HG03060 (cell line): ENCODE measurements around the gene HS2ST1.
"Not testable (repeated sequence)": the region's sequence is repeated elsewhere in the genome, so short reads cannot be mapped to it uniquely, and the experiment has no call there.

Experiments
- ATAC-seq: cut with Tn5 transposase; IDR thresholded peaks from one replicate; pipeline ENCODE4 v1.9.1; 2021; ENCODE audit warnings: low read depth, moderate number of reproducible peaks; ENCODE audit not compliant: unreplicated experiment

The HS2ST1 gene

DNA sequence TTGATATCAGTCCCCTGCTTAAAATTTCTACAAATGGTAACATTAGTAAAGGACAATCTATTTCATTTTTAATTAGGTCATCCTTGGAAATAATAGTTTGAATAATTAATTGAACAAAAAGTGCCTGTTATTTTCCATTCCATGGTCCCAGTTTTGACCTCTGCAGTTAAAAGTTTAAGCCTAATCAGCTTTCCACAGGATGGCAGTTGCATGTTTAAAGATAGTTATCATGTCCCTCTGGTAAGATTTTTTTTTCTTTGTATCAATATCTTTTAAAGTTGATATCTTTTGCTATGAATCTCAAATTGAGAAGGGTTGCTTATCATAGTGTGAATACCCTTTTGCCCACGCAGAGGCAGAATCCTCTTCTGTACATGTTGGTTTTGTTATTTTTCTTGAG lies 90.4 kb downstream of the HS2ST1 start:
- ATAC-seq, result no peak

DNA sequence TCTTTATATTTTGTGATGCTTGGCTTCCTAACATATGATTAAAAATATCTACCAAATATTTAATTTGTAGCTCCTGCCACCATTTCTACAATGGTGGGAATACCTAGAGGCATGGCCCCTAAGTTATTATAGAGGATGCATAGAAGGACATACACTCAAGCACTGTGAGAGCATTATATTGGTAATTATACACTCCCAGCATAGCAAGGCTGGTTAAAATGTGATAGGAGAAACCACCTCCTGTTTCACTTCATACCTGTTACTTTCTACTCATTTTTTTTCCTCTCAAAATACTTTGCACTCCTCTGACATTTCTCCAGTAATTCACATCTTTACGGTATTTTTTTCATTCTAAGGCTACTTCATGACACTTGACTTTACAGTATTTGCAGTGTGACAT lies 92.9 kb downstream of the HS2ST1 start:
- ATAC-seq, result no peak

DNA sequence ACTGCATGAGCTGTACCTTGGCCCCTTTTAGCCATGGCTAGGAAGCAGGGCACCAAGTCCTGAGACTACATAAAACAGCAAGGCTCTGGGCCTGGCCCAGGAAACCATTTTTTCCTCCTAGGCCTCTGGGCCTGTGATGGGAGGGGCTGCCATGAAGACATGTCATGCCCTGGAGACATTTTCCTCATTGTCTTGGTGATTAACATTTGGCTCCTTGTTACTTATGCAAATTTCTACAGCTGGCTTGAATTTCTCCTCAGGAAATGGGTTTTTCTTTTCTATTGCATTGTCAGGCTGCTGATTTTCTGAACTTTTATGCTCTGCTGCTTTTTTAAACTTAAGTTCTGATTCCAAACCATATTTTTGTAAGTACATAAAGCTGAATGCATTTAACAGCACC lies 99.0 kb downstream of the HS2ST1 start:
- not testable (repeated sequence) for ATAC-seq

DNA sequence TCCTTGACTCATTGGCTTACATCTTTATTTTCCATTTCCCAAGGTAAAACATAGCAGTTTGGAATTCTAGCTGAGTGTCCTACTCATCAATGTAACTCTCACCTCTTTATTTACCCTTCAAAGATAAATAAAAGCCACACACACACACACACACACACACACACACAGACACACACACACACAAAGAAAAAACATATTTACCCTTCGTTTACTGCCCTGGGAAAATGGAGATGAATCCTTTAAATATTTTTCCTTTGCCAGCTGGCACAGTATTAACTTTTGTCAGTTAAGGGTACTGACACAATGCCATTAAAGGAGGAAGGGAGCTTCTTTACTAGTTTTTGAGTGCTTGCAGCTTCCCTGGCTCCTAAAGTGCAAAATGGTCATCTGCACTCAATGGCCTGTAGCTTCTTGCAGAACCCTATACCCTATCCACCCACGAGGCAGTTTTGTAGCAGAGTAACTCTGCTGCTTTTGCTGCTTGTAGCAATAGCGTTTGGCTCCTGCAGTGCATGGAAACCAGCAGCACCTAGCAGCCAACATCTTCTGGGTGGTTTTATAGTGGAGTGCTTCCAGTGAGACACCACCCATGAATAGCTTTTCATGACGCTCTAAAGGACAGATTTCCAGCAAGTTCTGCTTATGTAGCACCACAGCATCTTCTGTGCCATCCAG lies 103.7 kb downstream of the HS2ST1 start:
- no peak for ATAC-seq

DNA sequence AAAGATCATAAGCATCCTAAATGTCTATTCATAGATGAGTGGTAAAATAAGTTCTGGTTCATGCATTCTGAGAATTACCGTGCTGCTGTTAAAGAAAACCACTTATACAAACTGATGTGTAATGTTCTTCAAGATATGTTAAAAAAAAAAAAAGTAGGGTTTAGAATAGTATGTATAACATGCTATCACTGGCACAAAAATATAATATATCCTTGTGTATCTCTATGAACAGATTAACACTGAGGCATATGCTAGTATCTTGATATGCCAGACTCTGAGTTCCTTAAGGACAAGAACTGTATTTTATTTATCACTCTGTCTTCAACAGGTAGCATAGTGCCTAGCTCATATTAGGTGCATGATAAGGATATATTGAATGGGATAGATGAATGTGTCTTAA lies 108.9 kb downstream of the HS2ST1 start:
- no peak for ATAC-seq

DNA sequence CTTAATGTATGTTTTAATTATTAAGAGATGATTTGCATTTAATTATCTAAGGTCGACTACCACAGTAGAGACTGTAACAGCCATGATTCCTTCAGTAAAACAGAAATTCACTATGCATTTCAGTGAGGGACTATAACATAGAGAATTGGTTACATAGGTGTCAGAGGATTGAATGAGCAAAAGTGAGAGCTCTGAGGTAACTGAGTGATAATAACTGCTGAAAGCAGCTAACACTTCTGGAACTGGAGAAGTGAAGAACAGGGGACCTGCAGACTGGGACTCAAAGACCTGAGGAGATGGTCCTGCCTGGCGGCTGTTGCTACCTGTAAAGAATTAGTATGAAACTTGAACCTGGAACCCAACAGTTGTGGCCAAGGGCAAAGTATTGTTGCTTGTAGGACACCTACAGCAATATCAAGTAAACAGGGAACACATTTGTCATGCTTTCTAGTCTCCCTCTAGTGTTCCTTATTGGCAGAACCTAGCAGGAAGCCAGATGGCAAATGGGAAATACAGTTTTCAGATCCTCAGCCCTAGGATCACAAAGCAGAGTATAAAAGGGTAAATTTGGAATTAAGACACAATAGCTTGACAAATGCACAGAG lies 110.6 kb downstream of the HS2ST1 start:
- peak; percentile 56 for ATAC-seq

DNA sequence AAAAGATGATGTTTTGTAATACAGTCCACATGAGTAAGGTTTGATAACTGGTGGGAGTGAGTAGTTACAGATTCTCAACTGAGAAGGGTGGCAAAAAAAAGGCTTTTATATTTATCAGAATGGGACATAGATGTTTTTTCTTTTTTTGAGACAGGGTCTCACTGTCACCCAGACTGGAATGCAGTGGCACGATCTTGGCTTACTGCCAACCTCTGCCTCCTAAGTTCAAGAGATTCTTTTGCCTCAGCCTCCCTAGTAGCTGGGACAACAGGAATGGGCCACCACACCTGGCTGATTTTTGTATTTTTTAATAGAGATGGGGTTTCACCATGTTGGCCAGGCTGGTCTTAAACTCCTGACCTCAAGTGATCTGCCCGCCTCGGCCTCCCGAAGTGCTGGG lies 113.1 kb downstream of the HS2ST1 start:
- not testable (repeated sequence) for ATAC-seq

DNA sequence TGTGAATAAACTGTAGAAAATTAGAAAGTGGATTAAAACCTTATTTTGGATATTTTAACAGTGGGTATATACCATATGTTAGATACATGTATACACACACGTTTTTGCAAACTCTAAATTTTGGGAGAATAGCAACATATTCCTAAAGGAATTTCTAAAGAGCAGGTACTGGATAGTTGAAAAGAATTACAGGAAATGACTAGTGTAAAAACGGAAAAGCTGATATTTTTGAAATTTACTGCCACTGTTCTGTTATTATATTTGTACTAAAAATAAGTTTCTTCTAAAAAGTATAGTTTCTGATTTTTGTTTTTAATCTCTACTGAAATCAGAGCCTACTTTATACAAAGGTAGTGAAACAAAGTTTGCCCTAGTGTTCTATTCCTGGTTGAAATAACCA lies 114.1 kb downstream of the HS2ST1 start:
- ATAC-seq, result no peak

DNA sequence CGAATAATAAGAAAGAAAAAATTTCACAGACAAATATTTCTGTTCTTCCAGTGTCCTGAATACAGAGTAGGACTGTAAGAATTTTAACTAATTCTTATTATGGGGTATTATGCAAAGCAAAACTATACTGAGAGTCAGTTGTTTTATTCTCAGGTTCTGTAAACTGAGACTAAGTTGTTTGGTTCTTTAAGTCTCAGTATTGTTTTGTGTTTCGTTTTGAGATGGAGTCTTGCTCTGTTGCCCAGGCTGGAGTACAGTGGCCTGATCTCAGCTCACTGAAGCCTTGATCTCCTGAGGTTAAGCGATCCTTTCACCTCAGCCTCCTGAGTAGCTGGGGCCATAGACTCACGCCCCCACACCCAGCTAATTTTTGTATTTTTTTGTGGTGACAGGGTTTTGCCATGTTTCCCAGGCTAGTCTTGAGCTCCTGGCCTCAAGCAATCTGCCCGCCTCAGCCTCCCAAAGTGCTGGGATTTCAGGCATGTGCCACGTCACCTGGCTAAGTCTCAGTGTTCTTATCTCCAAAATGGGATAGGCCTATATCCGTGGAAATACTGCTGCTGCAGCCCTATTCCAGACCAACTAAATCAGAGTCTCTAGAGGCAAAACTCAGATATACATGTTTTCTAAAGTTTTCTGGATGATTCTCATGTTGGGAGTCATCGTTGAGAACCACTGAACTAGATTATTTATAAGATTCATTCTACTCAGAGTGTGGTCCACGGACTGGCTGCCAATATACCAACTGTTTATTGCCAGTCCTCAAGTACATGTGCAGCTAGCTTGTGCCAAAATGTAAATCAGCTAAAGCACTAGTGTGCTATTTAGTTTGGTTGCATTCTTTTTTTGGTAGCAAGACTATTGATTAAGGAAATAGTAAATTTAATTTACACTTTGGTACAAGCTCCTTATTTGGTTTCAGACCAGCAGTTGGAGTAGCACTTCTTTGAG lies 116.6 kb downstream of the HS2ST1 start:
- peak; percentile 89 for ATAC-seq

DNA sequence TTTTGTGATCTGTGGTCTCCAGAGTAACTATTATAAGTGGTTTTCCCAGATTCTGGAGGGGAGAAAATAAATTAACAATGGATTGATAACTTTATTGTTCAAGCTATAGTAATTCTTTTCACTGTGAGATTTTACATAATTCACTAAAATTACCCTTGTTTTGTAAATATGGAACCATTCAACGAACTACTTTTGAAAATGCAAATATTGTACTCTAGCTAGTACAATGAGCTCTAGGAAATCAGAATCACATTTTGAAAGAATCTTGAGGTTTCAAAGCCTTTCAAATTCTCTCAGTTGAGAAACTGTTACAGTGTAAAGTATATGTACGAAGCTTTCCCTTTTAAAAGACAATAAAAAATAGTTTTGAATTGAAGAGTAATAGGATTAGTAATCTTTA lies 119.9 kb downstream of the HS2ST1 start:
- no peak for ATAC-seq

DNA sequence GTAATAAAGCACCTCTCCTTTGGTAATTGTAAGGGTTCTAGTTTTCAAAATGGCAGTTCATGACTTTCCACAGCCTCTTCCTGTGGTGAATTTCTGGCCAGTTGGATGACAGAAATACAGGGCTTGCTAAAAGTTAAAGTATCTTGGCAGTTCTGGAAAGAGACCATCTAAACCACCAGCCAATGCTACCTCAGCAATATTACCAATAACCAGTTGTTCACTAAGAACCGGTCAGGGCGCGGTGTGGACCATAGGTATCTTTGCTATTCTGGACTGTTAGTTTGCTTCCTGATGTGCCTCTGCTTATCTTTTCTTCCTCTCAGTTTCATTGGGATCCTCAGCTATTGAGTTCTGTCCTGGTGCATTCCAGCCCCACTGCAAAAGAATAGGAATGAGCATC lies 124.7 kb downstream of the HS2ST1 start:
- no peak for ATAC-seq

DNA sequence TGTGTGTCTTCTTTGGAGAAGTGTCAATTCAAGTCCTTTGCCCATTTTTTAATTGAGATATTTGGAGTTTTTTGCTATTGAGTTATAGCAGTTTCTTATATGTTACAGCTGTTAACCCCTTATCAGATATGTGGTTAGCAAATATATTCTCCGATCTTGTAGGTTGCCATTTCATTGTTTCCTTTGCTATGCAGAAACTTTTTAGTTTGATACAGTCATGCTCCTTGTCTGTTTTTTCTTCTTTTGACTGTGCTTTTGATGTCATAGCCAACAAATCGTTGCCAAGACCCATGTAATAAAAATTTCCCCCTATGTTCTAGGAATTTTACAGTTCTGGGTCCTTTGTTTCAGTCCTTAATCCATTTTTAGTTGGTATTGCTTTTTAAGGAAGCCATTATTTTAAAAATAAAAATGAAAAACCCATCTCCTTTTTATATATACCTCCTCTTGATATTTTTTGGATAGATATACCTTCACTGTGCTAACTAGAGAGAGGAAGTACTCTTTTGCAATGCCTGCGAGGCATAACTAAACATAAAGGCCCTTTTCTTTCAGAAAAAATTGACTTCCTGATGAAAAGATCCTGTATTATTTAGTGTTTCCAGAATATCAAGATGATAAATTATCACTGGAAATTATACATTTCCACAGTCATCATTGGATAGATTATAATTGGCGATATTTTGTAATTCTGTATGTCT lies 127.8 kb downstream of the HS2ST1 start:
- ATAC-seq, result no peak

DNA sequence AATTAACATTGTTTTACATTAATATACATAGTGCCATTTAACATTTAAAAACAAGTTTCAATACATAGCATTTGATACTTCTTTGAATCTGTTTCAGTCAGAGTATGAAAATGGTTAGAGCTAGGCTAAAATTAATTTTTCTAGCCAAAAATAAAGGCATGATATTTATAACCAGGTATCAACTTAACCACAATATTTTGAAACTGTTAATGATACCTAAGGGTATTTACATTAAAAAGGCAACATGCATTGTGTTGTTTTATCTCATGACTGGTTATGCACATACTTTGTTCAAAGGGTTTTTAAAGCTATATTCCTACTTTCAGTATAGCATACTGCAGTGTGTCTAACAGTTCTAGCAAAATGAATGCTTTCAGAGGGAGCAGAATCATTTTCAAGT lies 130.0 kb downstream of the HS2ST1 start:
- peak; percentile 30 for ATAC-seq

DNA sequence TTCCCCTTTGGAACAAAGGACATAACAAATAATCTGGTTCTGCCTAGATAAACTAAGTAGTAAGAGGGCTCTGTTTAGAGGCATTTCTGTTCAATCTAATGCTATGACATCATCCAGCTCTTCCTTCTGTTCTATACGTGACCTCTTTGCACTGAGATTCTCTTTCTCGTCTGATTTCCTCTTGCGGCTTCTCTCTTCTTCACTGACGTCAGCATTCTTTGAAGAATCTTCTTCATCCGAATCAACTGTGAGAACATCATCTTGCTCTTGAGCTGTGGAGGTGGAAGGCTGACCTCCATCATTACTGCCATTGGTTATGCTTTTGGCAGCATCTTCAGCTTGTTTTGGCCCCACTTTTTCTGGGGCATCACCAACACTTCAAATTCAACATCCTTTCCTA lies 130.4 kb downstream of the HS2ST1 start:
- ATAC-seq, result peak; percentile 39

DNA sequence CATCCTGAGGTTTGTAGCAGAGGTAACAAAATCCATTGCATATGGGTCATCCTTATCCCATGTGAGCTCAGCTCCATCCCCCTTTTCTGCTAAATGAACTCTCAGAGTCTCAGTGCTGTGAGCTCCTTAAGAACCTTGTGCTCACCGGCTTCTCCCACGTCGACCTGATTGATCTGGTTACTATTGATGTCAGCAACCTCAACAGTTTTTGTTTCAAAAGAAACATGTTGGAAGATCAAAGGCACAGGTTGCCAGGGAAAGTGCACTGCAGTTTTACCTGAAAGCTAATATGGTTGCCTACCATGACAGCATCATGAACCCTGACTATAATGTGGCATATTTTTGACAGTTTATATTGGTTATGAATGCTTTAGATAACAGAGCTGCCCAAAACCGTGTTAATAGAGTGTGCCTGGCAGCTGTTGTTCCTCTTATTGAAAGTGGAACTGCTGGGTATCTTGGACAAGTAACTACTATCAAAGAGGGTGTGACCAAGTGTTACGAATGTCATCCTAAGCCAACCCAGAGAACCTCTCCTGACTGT lies 131.4 kb downstream of the HS2ST1 start:
- ATAC-seq, result no peak

DNA sequence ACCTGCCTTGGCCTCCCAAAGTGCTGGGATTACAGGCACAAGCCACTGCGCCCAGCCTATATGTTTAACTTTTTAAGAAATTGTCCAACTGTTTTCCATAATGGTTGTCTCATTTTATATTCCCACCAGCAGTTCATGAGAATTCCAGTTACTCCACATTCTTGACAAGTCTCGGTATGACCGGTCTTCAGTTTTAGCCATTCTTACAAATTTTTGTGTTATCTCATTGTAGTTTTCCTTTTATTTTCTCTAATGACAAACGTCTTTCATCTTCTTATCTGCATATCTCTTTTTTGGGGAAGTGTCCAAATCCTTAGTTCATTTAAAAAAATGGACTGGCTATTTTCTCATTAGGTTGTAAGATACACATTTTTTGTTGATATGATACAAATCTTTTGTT lies 132.5 kb downstream of the HS2ST1 start:
- ATAC-seq, result no peak

DNA sequence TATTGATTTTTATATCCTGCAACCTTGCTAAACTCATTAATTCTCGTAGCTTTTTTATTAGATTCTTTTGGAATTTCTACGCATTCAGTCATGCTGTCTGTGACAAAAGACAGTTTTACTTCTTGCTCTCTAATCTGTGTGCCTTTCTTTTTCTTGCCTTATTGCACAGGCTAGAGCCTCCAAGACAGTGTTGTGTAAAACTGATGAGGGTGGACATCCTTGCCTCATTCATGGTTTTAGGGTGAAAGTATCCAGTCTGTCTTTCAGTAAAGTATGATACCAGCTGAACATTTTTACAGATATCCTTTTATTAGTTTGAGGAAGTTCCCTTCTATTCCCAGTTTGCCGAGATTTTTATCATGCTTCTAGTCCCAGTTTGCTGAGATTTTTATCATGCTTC lies 133.8 kb downstream of the HS2ST1 start:
- no peak for ATAC-seq

DNA sequence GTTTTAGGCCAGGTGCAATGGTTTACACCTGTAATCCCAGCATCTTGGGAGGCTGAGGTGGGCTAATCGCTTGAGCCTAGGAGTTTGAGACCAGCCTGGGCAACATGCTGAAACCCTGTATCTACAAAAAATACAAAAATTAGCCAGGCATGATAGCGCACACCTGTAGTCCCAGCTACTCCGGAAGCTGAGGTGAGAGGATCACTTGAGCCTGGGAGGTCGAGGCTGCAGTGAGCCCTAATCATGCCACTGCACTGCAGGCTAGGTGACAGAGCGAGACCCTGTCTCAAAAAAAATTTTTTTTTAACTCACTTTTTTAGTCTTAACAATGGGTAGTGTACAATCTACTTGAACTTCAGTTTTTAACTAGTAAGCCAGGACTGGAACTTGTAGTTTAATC lies 137.5 kb downstream of the HS2ST1 start:
- no peak for ATAC-seq

DNA sequence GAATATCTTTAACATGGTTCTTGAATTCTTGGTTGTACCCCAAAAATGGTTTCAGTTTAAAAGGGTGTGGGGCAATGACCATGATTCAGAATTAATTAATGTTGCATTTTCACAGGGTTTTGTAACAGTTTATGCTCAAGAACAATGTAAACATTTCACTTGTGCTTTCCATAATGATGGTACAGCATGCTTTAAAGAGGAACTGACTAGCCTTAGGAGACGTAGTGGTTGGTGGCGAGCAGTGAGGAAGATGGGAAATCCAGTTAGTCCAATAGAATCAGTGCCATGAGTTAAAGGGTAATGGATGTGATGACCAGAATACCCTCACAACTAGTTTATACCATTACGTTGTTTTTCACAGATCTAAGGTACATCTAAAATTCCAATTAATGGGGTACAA lies 138.0 kb downstream of the HS2ST1 start:
- ATAC-seq, result no peak

DNA sequence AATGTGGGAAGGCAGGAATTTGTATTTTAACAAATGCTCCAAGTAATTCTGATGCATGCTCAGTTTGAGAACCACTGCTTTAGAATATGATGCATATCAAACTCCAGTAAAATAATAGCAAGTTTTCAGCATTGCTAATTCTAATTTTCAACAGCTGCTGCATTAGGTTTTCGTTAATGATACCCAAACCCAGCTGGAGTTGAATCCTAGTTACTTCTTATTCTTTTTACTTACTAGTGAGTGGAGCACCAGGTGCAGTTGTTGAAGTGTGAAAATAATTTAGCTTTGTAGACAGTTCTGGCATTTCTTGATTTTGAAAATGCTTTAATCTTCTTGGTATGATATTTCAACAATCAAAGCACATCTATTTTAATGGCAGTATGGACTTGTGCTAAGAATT lies 138.5 kb downstream of the HS2ST1 start:
- ATAC-seq, result no peak

DNA sequence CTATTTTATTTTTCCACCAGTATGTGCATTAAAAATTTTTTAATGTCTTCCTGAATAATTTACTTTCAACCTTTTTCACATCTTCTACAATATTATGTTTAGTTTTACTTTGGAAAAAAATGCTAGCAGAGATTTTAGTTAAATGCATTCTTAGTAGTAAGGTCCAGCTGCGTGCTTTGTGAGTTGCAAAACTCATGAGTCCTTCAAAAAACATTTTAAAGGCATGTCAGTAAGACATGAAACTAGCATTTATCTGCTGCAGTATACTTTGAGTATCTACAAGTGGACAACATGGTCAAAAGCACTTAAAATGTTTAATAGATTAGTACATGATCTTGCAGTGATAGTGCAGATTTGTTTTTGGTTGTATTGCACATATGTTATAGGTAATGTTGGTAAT lies 139.0 kb downstream of the HS2ST1 start:
- ATAC-seq, result no peak
